ENCODE data around the gene PAN3.
"Not testable (repeated sequence)": the region's sequence is repeated elsewhere in the genome, so short reads cannot be mapped to it uniquely, and the experiment has no call there.

PAN3 gene

GRCh38 chr13:28129911-28130693 lies 8.2 kb upstream of the PAN3 start:
- FAIRE-seq: no peak
- no peak for DNase-seq (ENCODE audit: insufficient read length, low spot score)

- no peak for FAIRE-seq
- DNase-seq (ENCODE audit: insufficient read length, low spot score): no peak
These were observed 6.7 kb upstream of the PAN3 start for GRCh38 chr13:28131646-28132045.

- DNase-seq (ENCODE audit: insufficient read length, low spot score) (no peak), FAIRE-seq (no peak)
These were observed 1.4 kb upstream of the PAN3 start for GRCh38 chr13:28136916-28137315.

- DNase-seq (ENCODE audit: insufficient read length, low spot score): no peak
- FAIRE-seq: no peak
These were observed 749 bp upstream of the PAN3 start for GRCh38 chr13:28137596-28137995.

- DNase-seq (ENCODE audit: insufficient read length, low spot score) (peak; percentile 62), FAIRE-seq (no peak)
These were observed 568 bp downstream of the PAN3 start for GRCh38 chr13:28138756-28139470.

- DNase-seq (ENCODE audit: insufficient read length, low spot score) (no peak), FAIRE-seq (no peak)
These were observed 2.2 kb downstream of the PAN3 start for GRCh38 chr13:28140433-28141125.

- FAIRE-seq; DNase-seq (ENCODE audit: insufficient read length, low spot score): not testable (repeated sequence)
These were observed 3.2 kb downstream of the PAN3 start for GRCh38 chr13:28141542-28141941.

- DNase-seq (ENCODE audit: insufficient read length, low spot score) (no peak), FAIRE-seq (no peak)
These were observed 6.7 kb downstream of the PAN3 start for GRCh38 chr13:28145049-28145448.

- FAIRE-seq: no peak
- no peak for DNase-seq (ENCODE audit: insufficient read length, low spot score)
These were observed 9.2 kb downstream of the PAN3 start for GRCh38 chr13:28147495-28147894.

- FAIRE-seq: no peak
These were observed 20.7 kb downstream of the PAN3 start for GRCh38 chr13:28159057-28159456.

GRCh38 chr13:28161370-28161769 lies 23.0 kb downstream of the PAN3 start:
- no peak for DNase-seq (ENCODE audit: insufficient read length, low spot score)
- FAIRE-seq: no peak

More at GRCh38 chr13:28159057-28159456, 20.7 kb downstream of the PAN3 start:
- DNase-seq (ENCODE audit: insufficient read length, low spot score): no peak

- DNase-seq (ENCODE audit: insufficient read length, low spot score): no peak
- no peak for FAIRE-seq
These were observed 25.2 kb downstream of the PAN3 start for GRCh38 chr13:28163587-28163986.

- FAIRE-seq (no peak), DNase-seq (ENCODE audit: insufficient read length, low spot score) (no peak)
These were observed 27.9 kb downstream of the PAN3 start for GRCh38 chr13:28166257-28166656.

GRCh38 chr13:28171266-28171665 lies 32.9 kb downstream of the PAN3 start:
- FAIRE-seq (no peak), DNase-seq (ENCODE audit: insufficient read length, low spot score) (no peak)

- FAIRE-seq: no peak
These were observed 34.6 kb downstream of the PAN3 start for GRCh38 chr13:28172947-28173346.

GRCh38 chr13:28173793-28174192 lies 35.4 kb downstream of the PAN3 start:
- FAIRE-seq (no peak), DNase-seq (ENCODE audit: insufficient read length, low spot score) (no peak)

More at GRCh38 chr13:28172947-28173346, 34.6 kb downstream of the PAN3 start:
- no peak for DNase-seq (ENCODE audit: insufficient read length, low spot score)

GRCh38 chr13:28177327-28177726 lies 39.0 kb downstream of the PAN3 start:
- FAIRE-seq (no peak), DNase-seq (ENCODE audit: insufficient read length, low spot score) (no peak)

GRCh38 chr13:28177877-28178276 lies 39.5 kb downstream of the PAN3 start:
- FAIRE-seq: no peak
- no peak for DNase-seq (ENCODE audit: insufficient read length, low spot score)

- DNase-seq (ENCODE audit: insufficient read length, low spot score) (no peak), FAIRE-seq (no peak)
These were observed 41.6 kb downstream of the PAN3 start for GRCh38 chr13:28179974-28180373.

- FAIRE-seq: no peak
- DNase-seq (ENCODE audit: insufficient read length, low spot score): peak; percentile 32
These were observed 43.1 kb downstream of the PAN3 start for GRCh38 chr13:28181413-28181812.

GRCh38 chr13:28185256-28185655 lies 46.9 kb downstream of the PAN3 start:
- no peak for FAIRE-seq
- no peak for DNase-seq (ENCODE audit: insufficient read length, low spot score)

Measured in HTR-8/SVneo (cell line).